Measurements from ENCODE around the gene C6orf58.
"Not testable (repeated sequence)": the region's sequence is repeated elsewhere in the genome, so short reads cannot be mapped to it uniquely, and the experiment has no call there.

The C6orf58 gene

GRCh38 chr6:127592964-127593363, 16.0 kb downstream of the C6orf58 start:
- no peak for DNase-seq (ENCODE audit: low read depth)

- not testable (repeated sequence) for DNase-seq (ENCODE audit: low read depth)
These were observed 16.5 kb downstream of the C6orf58 start for GRCh38 chr6:127593456-127593855.

- DNase-seq (ENCODE audit: low read depth), result no peak
These were observed 29.2 kb downstream of the C6orf58 start for GRCh38 chr6:127606131-127606562.

- DNase-seq (ENCODE audit: low read depth), result no peak
These were observed 31.7 kb downstream of the C6orf58 start for GRCh38 chr6:127608554-127609270.

GRCh38 chr6:127618729-127619128, 41.8 kb downstream of the C6orf58 start:
- no peak for DNase-seq (ENCODE audit: low read depth)

- DNase-seq (ENCODE audit: low read depth), result no peak
These were observed 53.8 kb downstream of the C6orf58 start for GRCh38 chr6:127630800-127631199.

- DNase-seq (ENCODE audit: low read depth), result no peak
These were observed 57.2 kb downstream of the C6orf58 start for GRCh38 chr6:127634178-127634577.

- DNase-seq (ENCODE audit: low read depth), result no peak
These were observed 58.1 kb downstream of the C6orf58 start for GRCh38 chr6:127635091-127635490.

- DNase-seq (ENCODE audit: low read depth), result no peak
These were observed 60.9 kb downstream of the C6orf58 start for GRCh38 chr6:127637830-127638409.
